Kidney (tissue), 2 donors: ENCODE data around the gene NDUFS1. TPM values are rescaled to one million over a fixed set of nuclear protein-coding genes. Genes with fewer than 3 reads are reported as not detected.

ENCODE experiments used
- polyA plus RNA-seq: library from polyadenylated mRNA; stranded (reverse); fragments of 350-450 nt; fragmentation: Illumina TruSeq; extraction: RNeasy Lipid Tissue Mini Kit (QIAGEN cat#74804); gene quantifications from one replicate; pipeline ENCODE4 v1.2.3, GENCODE V29; 2014; ENCODE audit warnings: low read depth, low replicate concordance; ENCODE audit not compliant: insufficient read depth
- total RNA-seq: library from RNA; stranded (reverse); fragmentation: NEBNext Ultra II Directional; extraction: Animal tissue kit (Norgen Biotek cat#: 25700); gene quantifications from one replicate; pipeline ENCODE4 v1.2.1, GENCODE V29; 2021
- donor health status: DM: yes; HTN: yes; CAD: no.

The NDUFS1 gene
- total and polyA plus RNA-seq, 2 donors from 2014 or later, result 67.6 to 97.2 TPM

Other genes starting within 250 kb of the NDUFS1 start
- 29.9 TPM for gene INO80D, start 73.3 kb downstream of the NDUFS1 start, total RNA-seq
- 1.7 TPM for gene INO80D, start 73.3 kb downstream of the NDUFS1 start, polyA plus RNA-seq
- 444 TPM for gene EEF1B2, start 451 bp upstream of the NDUFS1 start, total RNA-seq
- gene EEF1B2, start 451 bp upstream of the NDUFS1 start, polyA plus RNA-seq, result 529 TPM
- gene ZDBF2, start 115.2 kb upstream of the NDUFS1 start, total RNA-seq, result 10.5 TPM
- 0.90 TPM for gene ZDBF2, start 115.2 kb upstream of the NDUFS1 start, polyA plus RNA-seq